Tibial nerve (tissue), 4 donors: Measurements from ENCODE around the gene PLPP4. TPM values are rescaled to one million over a fixed set of nuclear protein-coding genes. Genes with fewer than 3 reads are reported as not detected.

Experiments
- DNase-seq, 2 donors: peaks; one replicate each; pipeline ENCODE4 v3.0.0-alpha.2; 2019; ENCODE audit warnings: low spot score in 2 of 2
- H3K27ac ChIP-seq, 4 donors: fragments of 200-600 bp; sonication (generic) in 3 of 4; one replicate each; pipeline ENCODE4 v1.5.1; 2017 to 2019; ENCODE audit warnings: mild to moderate bottlenecking in 1 of 4
- H3K27me3 ChIP-seq, 2 donors: fragments of 200-600 bp; sonication (generic) in 1 of 2; one replicate each; pipeline versions ENCODE4 v1.5.1 to v1.6.0; 2017 to 2019
- H3K36me3 ChIP-seq, 3 donors: fragments of 200-600 bp; sonication (generic); one replicate each; pipeline ENCODE4 v1.5.1; 2018 to 2019
- H3K4me1 ChIP-seq, 4 donors: fragments of 200-600 bp; sonication (generic) in 3 of 4; one replicate each; pipeline ENCODE4 v1.5.1; 2017 to 2019
- H3K4me3 ChIP-seq, 4 donors: fragments of 200-600 bp; sonication (generic) in 3 of 4; one replicate each; pipeline ENCODE4 v1.5.1; 2017 to 2019; ENCODE audit warnings: mild to moderate bottlenecking in 1 of 4, moderate library complexity in 1 of 4
- H3K9me3 ChIP-seq, 4 donors: fragments of 200-600 bp; sonication (generic) in 3 of 4; one replicate each; pipeline ENCODE4 v1.5.1; 2017 to 2019
- EP300 ChIP-seq, 2 donors: sonication (generic); formaldehyde crosslinking; IDR thresholded peaks; one replicate each; pipeline ENCODE4 v1.6.1; 2017; ENCODE audit warnings: antibody characterized with exemption in 2 of 2, mild to moderate bottlenecking in 1 of 2
- POLR2A ChIP-seq, 2 donors: fragments of 450-650 bp; IDR thresholded peaks; one replicate each; pipeline ENCODE4 v1.6.1; 2017; ENCODE audit warnings: antibody characterized with exemption in 2 of 2, mild to moderate bottlenecking in 2 of 2, moderate library complexity in 2 of 2
- WGBS, 2 donors: methylation state at CpG; one replicate each; pipeline ENCODE4 v1.1.5; 2018; 5-methylcytosine and 5-hydroxymethylcytosine counted together
- total RNA-seq, 4 donors: library from RNA; depleted of rRNA; stranded (reverse); fragments of >200 nt; gene quantifications; one replicate each; pipeline ENCODE4 v1.1.0, GENCODE V29; 2016
- TF ChIP-seq, protein P1 (sequence below), 5 experiments: fragments of 200-600 bp in 3 of 5; fragments of 450-650 bp in 2 of 5; sonication (generic) in 3 of 5; IDR thresholded peaks; one replicate each; pipeline ENCODE4 v1.5.1; 2016 to 2019; ENCODE audit warnings: antibody characterized with exemption in 5 of 5, mild to moderate bottlenecking in 3 of 5, moderate library complexity in 2 of 5

PLPP4 gene
- total RNA-seq, 4 donors from 2014 or later, result not detected

GRCh38 chr10:120559800-120560199, 102.8 kb downstream of the PLPP4 start:
- H3K27ac ChIP-seq, result no peak overlapping the region
- peaks cover 0 to 5% (median 0%) of the 10 kb centered on the region in 4 donors for H3K9me3 ChIP-seq
- TF ChIP-seq, protein P1, sequence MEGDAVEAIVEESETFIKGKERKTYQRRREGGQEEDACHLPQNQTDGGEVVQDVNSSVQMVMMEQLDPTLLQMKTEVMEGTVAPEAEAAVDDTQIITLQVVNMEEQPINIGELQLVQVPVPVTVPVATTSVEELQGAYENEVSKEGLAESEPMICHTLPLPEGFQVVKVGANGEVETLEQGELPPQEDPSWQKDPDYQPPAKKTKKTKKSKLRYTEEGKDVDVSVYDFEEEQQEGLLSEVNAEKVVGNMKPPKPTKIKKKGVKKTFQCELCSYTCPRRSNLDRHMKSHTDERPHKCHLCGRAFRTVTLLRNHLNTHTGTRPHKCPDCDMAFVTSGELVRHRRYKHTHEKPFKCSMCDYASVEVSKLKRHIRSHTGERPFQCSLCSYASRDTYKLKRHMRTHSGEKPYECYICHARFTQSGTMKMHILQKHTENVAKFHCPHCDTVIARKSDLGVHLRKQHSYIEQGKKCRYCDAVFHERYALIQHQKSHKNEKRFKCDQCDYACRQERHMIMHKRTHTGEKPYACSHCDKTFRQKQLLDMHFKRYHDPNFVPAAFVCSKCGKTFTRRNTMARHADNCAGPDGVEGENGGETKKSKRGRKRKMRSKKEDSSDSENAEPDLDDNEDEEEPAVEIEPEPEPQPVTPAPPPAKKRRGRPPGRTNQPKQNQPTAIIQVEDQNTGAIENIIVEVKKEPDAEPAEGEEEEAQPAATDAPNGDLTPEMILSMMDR (IDR thresholded peaks at IDR 0.05), result no peak
- TF ChIP-seq EP300 (IDR thresholded peaks at IDR 0.05) (no peak), POLR2A (IDR thresholded peaks at IDR 0.05) (no peak)
- no peak overlapping the region for H3K4me3 ChIP-seq
- no peak for DNase-seq
- no peaks in the 10 kb centered on the region for H3K36me3 ChIP-seq
- no peaks in the 10 kb centered on the region for H3K27me3 ChIP-seq
- H3K4me1 ChIP-seq, result no peaks in the 10 kb centered on the region
- 82 to 83% methylated on average over 11 of the region's 11 CpGs for WGBS, 2 donors

DNA sequence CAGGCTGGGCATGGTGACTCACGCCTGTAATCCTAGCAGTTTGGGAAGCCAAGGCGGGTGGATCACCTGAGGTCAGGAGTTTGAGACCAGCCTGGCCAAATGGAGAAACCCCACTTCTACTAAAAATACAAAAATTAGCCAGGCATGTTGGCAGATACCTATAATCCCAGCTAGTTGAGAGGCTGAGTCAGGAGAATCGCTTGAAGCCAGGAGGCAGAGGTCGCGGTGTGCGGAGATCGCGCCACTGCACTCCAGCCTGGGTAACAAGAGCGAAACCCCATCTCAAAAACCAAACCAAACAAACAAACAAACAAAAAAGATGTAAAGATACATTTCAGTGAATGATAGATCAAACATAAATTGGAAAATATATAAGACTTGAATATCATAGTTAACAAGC, 105.9 kb downstream of the PLPP4 start:
- Histone ChIP-seq H3K27ac (no peak overlapping the region), H3K4me1 (no peaks in the 10 kb centered on the region), H3K9me3 (no peaks in the 10 kb centered on the region), H3K27me3 (no peaks in the 10 kb centered on the region), H3K36me3 (no peaks in the 10 kb centered on the region), H3K4me3 (no peak overlapping the region)
- WGBS, 2 donors, result 91 to 95% methylated on average over 9 of the region's 9 CpGs
- TF ChIP-seq, protein P1 (IDR thresholded peaks at IDR 0.05), result no peak
- TF ChIP-seq EP300 (IDR thresholded peaks at IDR 0.05) (no peak), POLR2A (IDR thresholded peaks at IDR 0.05) (no peak)
- DNase-seq, result no peak

DNA sequence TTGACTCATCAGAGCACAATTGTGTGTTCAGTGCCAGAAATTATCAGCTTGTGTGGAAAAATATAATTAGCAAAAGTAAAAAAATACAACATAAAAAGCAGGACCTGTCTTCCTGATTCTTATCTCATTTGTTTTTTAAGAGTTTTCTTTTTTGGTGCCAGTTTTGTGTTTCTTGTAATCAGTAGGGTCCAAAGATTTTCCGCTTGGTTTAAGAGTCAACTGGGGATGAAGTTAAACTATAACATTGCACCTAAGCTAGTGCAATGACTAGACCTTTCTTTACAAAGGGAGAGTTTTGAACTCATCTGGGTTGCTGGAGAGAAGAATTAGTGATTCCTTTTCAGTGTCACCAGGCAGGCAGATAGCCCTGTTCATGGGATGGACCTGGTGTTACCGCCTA, 113.4 kb downstream of the PLPP4 start:
- Histone ChIP-seq H3K27me3 (no peaks in the 10 kb centered on the region), H3K4me3 (no peak overlapping the region), H3K27ac (no peak overlapping the region), H3K9me3 (no peaks in the 10 kb centered on the region), H3K36me3 (no peaks in the 10 kb centered on the region), H3K4me1 (no peaks in the 10 kb centered on the region)
- 90 to 91% methylated on average over 2 of the region's 2 CpGs for WGBS, 2 donors
- TF ChIP-seq EP300 (IDR thresholded peaks at IDR 0.05), result no peak
- TF ChIP-seq, protein P1 (IDR thresholded peaks at IDR 0.05), result no peak
- no peak for TF ChIP-seq POLR2A (IDR thresholded peaks at IDR 0.05)
- DNase-seq, result no peak

DNA sequence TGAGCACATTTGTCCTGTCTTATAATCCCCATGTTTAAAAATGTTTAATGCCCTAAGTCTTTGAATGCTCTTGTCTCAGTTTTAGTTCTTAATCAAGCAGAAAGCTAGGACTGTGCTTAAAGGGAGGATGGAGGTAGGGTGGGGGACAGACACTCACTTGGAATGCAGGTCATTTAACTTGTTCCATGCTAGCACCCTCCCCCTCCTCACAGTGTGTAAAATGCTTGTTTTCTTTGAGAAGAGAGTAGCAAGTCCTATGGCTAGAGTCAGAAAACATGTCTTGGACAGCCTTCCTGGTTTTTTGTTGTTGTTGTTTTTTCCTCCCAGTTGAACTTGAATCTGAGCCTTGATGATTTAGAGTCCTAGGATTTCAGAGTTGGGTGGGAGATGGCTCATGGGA, 114.2 kb downstream of the PLPP4 start:
- H3K9me3 ChIP-seq, result no peaks in the 10 kb centered on the region

GRCh38 chr10:120572307-120572706, 115.3 kb downstream of the PLPP4 start:
- Histone ChIP-seq H3K4me3 (no peak overlapping the region), H3K9me3 (no peaks in the 10 kb centered on the region), H3K27ac (no peak overlapping the region), H3K4me1 (no peaks in the 10 kb centered on the region), H3K27me3 (no peaks in the 10 kb centered on the region), H3K36me3 (no peaks in the 10 kb centered on the region)
- no peak for DNase-seq
- 80 to 96% methylated on average over 1 of the region's 1 CpG for WGBS, 2 donors
- TF ChIP-seq, protein P1 (IDR thresholded peaks at IDR 0.05), result no peak
- TF ChIP-seq EP300 (IDR thresholded peaks at IDR 0.05) (no peak), POLR2A (IDR thresholded peaks at IDR 0.05) (no peak)

More for the DNA sequence above, 114.2 kb downstream of the PLPP4 start:
- Histone ChIP-seq H3K27me3 (no peaks in the 10 kb centered on the region), H3K4me3 (no peak overlapping the region), H3K4me1 (no peaks in the 10 kb centered on the region), H3K36me3 (no peaks in the 10 kb centered on the region), H3K27ac (no peak overlapping the region)
- TF ChIP-seq, protein P1 (IDR thresholded peaks at IDR 0.05), result no peak
- TF ChIP-seq POLR2A (IDR thresholded peaks at IDR 0.05), result no peak
- no peak for TF ChIP-seq EP300 (IDR thresholded peaks at IDR 0.05)
- DNase-seq, result no peak
